H1 (cell line): ENCODE data around the gene NFYB. TPM values are rescaled to one million over a fixed set of nuclear protein-coding genes. Genes with fewer than 3 reads are reported as not detected.

Experiments used
- BCL11A ChIP-seq, 2 experiments: IDR thresholded peaks; one replicate each; pipeline ENCODE4 v1.6.1; 2011; ENCODE audit warnings: low read depth in 2 of 2, low read length in 2 of 2, mild to moderate bottlenecking in 2 of 2
- CBX8 ChIP-seq: fragments of 300-800, 300-1000 bp; sonication (generic); IDR thresholded peaks from 2 replicates; pipeline ENCODE4 v1.7.1; 2016; ENCODE audit warnings: low read depth, low read length, borderline replicate concordance
- EP300 ChIP-seq, 2 experiments: IDR thresholded peaks; 1 replicate in 1 of 2; 2 replicates in 1 of 2; pipeline ENCODE4 v1.6.1; 2011 to 2012; ENCODE audit warnings: low read depth in 2 of 2, low read length in 2 of 2, mild to moderate bottlenecking in 2 of 2, borderline replicate concordance in 1 of 2, inconsistent platforms in 1 of 2, moderate library complexity in 1 of 2
- FOSL1 ChIP-seq: IDR thresholded peaks from 2 replicates; pipeline ENCODE4 v1.6.1; 2011; ENCODE audit warnings: mild to moderate bottlenecking, low read depth, low read length, moderate library complexity; ENCODE audit not compliant: insufficient read depth
- POU5F1 ChIP-seq: IDR thresholded peaks from 2 replicates; pipeline ENCODE4 v1.6.1; 2011; ENCODE audit warnings: low read depth, mild to moderate bottlenecking, low read length, moderate library complexity
- SAP30 ChIP-seq: fragments of 300-600 bp; sonication (generic); IDR thresholded peaks from 2 replicates; pipeline ENCODE4 v1.7.1; 2012; ENCODE audit warnings: low read length, moderate library complexity, mild to moderate bottlenecking, inconsistent platforms; ENCODE audit not compliant: insufficient read depth, insufficient replicate concordance
- SP2 ChIP-seq: IDR thresholded peaks from 2 replicates; pipeline ENCODE4 v1.6.1; 2012; ENCODE audit warnings: mild to moderate bottlenecking, low read length, inconsistent platforms
- TEAD4 ChIP-seq: IDR thresholded peaks from 2 replicates; pipeline ENCODE4 v1.6.1; 2012; ENCODE audit warnings: low read depth, low read length, inconsistent platforms, mixed read lengths
- ZNF274 ChIP-seq: IDR thresholded peaks from 2 replicates; pipeline ENCODE4 v1.7.0; 2012; ENCODE audit warnings: low read length, borderline replicate concordance; ENCODE audit errors: extremely low read depth
- polyA plus RNA-seq, 7 experiments: library from polyadenylated mRNA; depleted of rRNA in 3 of 7; stranded (reverse) in 5 of 7; unstranded in 2 of 7; fragments of >200 nt in 5 of 7; fragments of 200-250 nt in 2 of 7; gene quantifications; 1 replicate in 5 of 7; 2 replicates in 1 of 7; 4 replicates in 1 of 7; pipeline versions ENCODE4 v1.2.1 to v1.2.3, GENCODE V29; 2011 to 2013; ENCODE audit warnings: missing spikeins in 2 of 7, mixed read lengths in 2 of 7
- total RNA-seq: library from RNA; stranded (reverse); fragmentation: NEBNext Ultra II Directional; extraction: Animal tissue kit (Norgen Biotek cat#: 25700); gene quantifications from 2 replicates; pipeline ENCODE4 v1.2.1, GENCODE V29; 2021

Gene NFYB
- total and polyA plus RNA-seq, 2 of the 8 experiments (the other 6 are each of a cell fraction or from before 2014, with no cell fraction given), result 29.1 to 43.5 TPM

DNA sequence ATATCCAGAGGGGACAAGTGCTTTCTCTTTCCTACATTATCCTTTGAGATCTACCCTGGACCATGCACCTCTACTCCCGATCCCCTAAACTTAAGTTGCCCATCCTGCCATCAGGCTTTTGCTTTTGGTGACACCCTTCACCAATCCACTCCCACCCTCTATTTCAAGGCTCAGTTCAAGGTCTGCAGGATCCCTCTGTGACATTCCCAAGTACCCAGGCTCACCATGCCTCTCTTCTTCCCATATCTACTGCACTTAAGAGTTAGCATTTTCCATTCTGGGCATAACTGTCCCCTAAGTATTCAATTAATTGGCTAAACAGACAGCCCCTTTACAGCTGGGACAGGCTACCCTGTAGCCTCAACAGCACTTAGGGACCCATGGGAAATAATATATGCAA is 3.1 kb downstream of the NFYB start (continued):
- TF ChIP-seq TEAD4, result no peak
- TF ChIP-seq CBX8, result no peak
- no peak for TF ChIP-seq FOSL1
- TF ChIP-seq SAP30, result no peak
- TF ChIP-seq POU5F1, result no peak
- no peak for TF ChIP-seq SP2
- no peak for TF ChIP-seq EP300 (IDR thresholded peaks at IDR 0.05; ENCODE audit: borderline replicate concordance in 1 of 2, low read depth in 2 of 2, low read length in 2 of 2)
- no peak for TF ChIP-seq ZNF274
- no peak for TF ChIP-seq BCL11A (IDR thresholded peaks at IDR 0.05; ENCODE audit: low read depth in 2 of 2, low read length in 2 of 2)
